ENCODE data around the gene PPL.

DNA sequence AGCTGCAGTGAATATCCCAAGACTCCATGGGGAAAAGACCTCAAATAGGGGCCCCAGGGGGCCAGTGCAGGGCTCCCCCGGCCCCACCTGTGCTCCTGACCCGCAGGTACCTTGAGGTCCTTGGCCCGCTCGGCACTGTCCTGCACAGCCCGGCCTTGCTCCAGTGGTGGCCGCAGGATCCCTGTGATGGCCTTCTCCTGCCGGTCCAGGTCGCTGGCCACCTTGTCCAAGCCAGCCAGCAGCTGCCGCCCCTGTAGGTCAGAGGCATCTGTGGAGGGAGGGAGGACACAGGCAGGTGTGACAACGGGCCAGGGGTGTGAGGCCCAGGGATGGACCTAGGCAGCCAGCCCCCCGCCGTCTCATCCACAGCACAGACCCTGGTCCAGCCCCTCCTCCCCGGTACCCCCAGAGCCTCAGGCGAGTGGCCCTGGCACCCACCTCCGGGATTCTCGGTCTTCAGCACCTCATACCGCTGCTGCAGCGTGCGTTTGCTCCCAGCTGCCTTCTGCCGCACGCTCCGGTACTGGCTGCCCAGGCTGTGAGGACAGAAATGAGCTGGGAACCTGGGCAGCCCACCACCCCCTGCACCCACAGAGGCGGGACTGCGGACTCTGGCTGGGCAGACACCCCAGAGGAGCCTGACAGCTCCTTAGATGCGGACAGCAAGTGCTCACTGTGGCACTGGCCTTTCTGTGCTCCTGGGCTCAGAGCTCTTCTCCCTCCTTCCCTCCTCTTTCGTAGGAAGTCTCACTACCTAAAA is 43.7 kb downstream of the PPL start:
- TF ChIP-seq, protein P1, sequence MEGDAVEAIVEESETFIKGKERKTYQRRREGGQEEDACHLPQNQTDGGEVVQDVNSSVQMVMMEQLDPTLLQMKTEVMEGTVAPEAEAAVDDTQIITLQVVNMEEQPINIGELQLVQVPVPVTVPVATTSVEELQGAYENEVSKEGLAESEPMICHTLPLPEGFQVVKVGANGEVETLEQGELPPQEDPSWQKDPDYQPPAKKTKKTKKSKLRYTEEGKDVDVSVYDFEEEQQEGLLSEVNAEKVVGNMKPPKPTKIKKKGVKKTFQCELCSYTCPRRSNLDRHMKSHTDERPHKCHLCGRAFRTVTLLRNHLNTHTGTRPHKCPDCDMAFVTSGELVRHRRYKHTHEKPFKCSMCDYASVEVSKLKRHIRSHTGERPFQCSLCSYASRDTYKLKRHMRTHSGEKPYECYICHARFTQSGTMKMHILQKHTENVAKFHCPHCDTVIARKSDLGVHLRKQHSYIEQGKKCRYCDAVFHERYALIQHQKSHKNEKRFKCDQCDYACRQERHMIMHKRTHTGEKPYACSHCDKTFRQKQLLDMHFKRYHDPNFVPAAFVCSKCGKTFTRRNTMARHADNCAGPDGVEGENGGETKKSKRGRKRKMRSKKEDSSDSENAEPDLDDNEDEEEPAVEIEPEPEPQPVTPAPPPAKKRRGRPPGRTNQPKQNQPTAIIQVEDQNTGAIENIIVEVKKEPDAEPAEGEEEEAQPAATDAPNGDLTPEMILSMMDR (IDR thresholded peaks at IDR 0.05), result no peak
- no peak for TF ChIP-seq POLR2A (IDR thresholded peaks at IDR 0.05)

Measured in heart left ventricle (tissue), 13 donors.